Middle frontal gyrus (tissue), 1 donor: ENCODE measurements around the gene GALNT2.

Source experiments
- DNase-seq: peaks from one replicate; pipeline ENCODE4 v3.0.0-alpha.2; 2015; ENCODE audit warnings: low spot score; ENCODE audit errors: extremely low spot score

The GALNT2 gene

DNA sequence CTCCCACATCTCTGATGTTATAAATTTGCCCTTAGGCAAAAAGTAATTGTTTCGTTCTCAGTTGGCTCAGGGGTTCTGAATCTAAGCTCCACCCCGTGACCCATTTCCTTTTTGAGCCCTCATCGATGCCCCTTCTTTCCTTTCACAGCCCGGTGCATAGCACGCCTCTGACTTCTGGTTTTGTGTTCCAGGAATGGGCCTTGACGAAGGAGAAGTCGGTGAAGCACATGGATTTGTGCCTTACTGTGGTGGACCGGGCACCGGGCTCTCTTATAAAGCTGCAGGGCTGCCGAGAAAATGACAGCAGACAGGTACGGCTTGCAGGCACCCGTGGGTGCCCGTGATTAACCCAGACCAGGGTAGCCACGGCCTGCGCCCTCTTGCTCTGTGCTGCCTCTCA, 207.2 kb downstream of the GALNT2 start:
- no peak for DNase-seq

GRCh38 chr1:230276401-230276800, 209.4 kb downstream of the GALNT2 start:
- no peak for DNase-seq

GRCh38 chr1:230277201-230278025, 210.4 kb downstream of the GALNT2 start:
- no peak for DNase-seq

- no peak for DNase-seq
Measured at GRCh38 chr1:230278376-230278775, 211.3 kb downstream of the GALNT2 start.

- DNase-seq, result no peak
Measured at GRCh38 chr1:230278871-230279582, 212.0 kb downstream of the GALNT2 start.

DNA sequence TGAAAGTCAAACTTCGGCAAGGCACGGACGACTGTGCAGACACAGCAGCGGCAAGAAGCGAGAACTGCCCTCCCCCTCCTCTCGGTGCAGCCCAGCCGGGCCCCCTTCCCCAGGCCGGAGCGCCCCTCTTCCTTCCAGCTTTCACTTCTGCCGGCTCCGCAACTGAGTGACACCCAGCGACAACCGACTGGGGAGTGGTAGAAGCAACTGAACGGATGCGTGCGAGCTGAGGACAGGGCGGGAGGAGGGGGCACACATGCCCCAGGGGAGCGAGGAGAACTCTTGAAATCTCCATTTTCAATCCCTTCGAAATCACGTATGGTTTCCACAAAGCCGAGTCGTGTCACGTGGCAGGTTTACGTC, 212.5 kb downstream of the GALNT2 start:
- no peak for DNase-seq

DNA sequence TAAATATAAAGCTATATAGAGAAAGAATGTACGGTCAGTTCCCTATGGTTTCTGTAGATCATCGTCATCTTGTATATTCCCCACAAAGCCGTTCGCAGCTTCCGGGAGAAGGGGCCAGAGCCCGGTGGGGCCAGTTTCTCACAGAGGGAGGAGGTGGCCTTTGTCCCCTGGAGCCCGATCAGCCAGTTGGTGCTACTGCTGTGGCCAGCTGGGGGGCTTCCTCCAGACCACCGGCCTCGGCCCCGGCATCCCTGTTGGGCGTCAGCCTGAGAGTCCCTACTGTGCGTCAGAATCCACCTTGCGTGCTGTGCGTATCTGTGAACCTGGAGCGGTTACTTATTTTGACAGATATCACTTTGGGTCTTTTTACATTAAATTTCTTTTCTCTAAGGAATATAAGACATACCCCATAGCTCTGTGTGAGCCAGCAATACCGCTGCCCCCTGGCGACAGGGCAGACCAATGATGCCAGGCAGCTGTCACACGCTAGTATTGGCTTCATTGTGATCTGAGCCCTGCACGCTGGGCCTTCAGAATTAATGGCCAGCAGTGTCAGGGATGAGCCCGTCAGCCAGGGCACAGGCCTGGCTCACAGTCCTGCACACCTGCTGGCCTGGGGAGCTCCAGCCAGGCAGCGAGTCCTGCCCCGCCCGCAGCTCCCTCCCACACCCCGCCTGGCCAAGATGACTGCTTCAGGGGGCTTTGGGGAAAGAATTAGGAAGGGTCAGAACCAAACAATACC, 213.2 kb downstream of the GALNT2 start:
- DNase-seq, result no peak

DNA sequence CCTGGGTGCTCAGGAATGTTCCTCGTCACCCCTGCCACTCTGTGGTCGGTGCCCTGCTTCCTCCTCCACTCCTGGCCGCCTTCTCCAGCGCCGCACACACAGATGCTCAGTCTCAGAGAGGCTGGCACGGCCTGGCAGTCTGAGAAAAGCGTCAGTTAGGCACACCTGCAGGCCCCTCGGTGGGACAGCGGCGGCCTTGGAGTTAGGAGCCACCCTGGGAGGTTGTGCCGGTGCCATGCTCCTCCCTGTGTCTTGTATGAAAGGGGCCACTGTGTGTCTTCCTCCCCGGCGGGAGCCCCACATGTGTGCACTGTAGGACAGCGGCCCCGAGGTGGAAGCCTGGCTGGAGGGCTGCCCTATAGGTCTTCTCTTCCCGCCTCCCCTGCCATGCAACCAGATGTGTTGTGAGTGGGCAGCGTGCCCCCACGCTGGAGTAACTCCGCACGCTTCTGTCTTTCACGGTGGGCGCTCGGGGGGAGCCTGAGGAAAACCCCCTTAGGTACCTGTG, 213.9 kb downstream of the GALNT2 start:
- no peak for DNase-seq

DNA sequence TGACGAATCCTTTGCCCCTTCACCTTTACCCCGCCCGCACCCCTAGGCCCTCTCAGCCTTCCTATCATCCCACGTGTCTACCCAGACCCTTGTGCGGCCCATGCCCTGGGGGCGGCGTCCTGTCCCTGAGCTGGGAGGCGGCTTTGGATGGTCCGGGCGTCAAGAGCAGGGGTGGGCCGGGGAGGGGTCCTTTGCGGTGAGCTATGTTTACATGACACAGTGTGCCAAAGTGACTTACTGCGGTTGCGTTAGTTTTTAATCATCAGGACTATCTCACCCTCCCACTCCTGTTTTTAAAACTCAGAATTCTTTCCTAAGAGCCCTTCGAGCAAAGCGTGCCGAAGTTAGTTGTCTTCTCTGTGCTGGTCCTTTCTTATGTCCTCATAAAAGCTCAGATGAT, 214.5 kb downstream of the GALNT2 start:
- DNase-seq, result no peak

- DNase-seq, result no peak
Measured at GRCh38 chr1:230282157-230282556, 215.1 kb downstream of the GALNT2 start.

GRCh38 chr1:230283678-230284077, 216.6 kb downstream of the GALNT2 start:
- no peak for DNase-seq

GRCh38 chr1:230284891-230285290, 217.9 kb downstream of the GALNT2 start:
- no peak for DNase-seq

- no peak for DNase-seq
Measured at GRCh38 chr1:230285351-230285750, 218.3 kb downstream of the GALNT2 start.

GRCh38 chr1:230286166-230286889, 219.3 kb downstream of the GALNT2 start:
- DNase-seq, result no peak

DNA sequence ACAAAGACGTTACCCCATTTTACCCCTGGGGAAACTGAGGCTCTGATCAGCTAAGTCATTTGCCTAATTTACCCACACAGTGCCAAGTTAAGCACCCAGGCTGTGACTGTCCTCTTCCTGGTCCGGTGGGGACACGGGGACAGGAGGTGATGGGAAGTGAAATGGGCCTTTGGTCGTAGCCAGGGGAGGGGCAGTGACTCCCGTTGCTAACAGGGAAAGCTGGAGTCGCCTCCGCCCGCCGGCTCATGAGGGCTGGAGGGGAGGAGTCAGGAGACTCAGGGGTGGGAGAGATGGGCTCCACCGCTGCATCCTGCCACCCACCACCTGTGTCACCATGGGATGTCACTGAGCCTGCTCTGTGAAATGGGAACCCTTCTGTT, 219.8 kb downstream of the GALNT2 start:
- no peak for DNase-seq

- no peak for DNase-seq
Measured at GRCh38 chr1:230287674-230288315, 220.8 kb downstream of the GALNT2 start.

- DNase-seq, result no peak
Measured at GRCh38 chr1:230288641-230289349, 221.8 kb downstream of the GALNT2 start.

GRCh38 chr1:230289350-230289644, 222.3 kb downstream of the GALNT2 start:
- no peak for DNase-seq

- DNase-seq, result no peak
Measured at GRCh38 chr1:230291731-230292620, 224.9 kb downstream of the GALNT2 start.
